ENCODE results near the gene ATP6V1D.

Gene ATP6V1D

GRCh38 chr14:67385120-67385519 lies 25.5 kb upstream of the ATP6V1D start:
- H3K36me3 ChIP-seq (ENCODE audit: low read length), result peaks cover 57% of the 10 kb centered on the region
- H2AFZ ChIP-seq (ENCODE audit: low read depth, low read length, severe bottlenecking), result no peak overlapping the region
- H3K4me3 ChIP-seq (ENCODE audit: insufficient read depth, low read length, poor library complexity, severe bottlenecking), result no peak overlapping the region
- H3K9ac ChIP-seq (ENCODE audit: low read length), result no peak overlapping the region
- TF ChIP-seq EZH2phosphoT487 (conservative IDR thresholded peaks at IDR 0.05; ENCODE audit: low read length) (no peak), CTCF (IDR thresholded peaks at IDR 0.05; ENCODE audit: insufficient read depth, low read length, poor library complexity, severe bottlenecking) (no peak)
- no peaks in the 10 kb centered on the region for H3K79me2 ChIP-seq (ENCODE audit: insufficient read depth, low read length)
- H3F3A ChIP-seq (ENCODE audit: insufficient read depth), result peaks cover 22% of the 10 kb centered on the region
- no peaks in the 10 kb centered on the region for H3K9me2 ChIP-seq (replicated peaks; ENCODE audit: insufficient read depth, low read length)
- H3K4me2 ChIP-seq (ENCODE audit: low read depth, low read length, poor library complexity, severe bottlenecking), result no peak overlapping the region
- no peak overlapping the region for H3K27ac ChIP-seq (ENCODE audit: low read depth, low read length)
- no peaks in the 10 kb centered on the region for H4K20me1 ChIP-seq (ENCODE audit: low read depth, low read length)
- no peaks in the 10 kb centered on the region for H3K9me3 ChIP-seq (ENCODE audit: insufficient read depth, low read length)
- no peaks in the 10 kb centered on the region for H3K27me3 ChIP-seq (ENCODE audit: low read length)

GRCh38 chr14:67377916-67378315 lies 18.3 kb upstream of the ATP6V1D start:
- no peaks in the 10 kb centered on the region for H3K9me3 ChIP-seq (ENCODE audit: insufficient read depth, low read length)
- TF ChIP-seq EZH2phosphoT487 (conservative IDR thresholded peaks at IDR 0.05; ENCODE audit: low read length) (no peak), CTCF (IDR thresholded peaks at IDR 0.05; ENCODE audit: insufficient read depth, low read length, poor library complexity, severe bottlenecking) (no peak)
- no peaks in the 10 kb centered on the region for H3K27me3 ChIP-seq (ENCODE audit: low read length)
- H3K36me3 ChIP-seq (ENCODE audit: low read length), result peaks cover 79% of the 10 kb centered on the region
- peaks cover 3% of the 10 kb centered on the region; the same call in 1 of the 2 replicates for H3K79me2 ChIP-seq (ENCODE audit: insufficient read depth, low read length)
- no peak overlapping the region for H2AFZ ChIP-seq (ENCODE audit: low read depth, low read length, severe bottlenecking)
- peaks cover 10% of the 10 kb centered on the region for H3F3A ChIP-seq (ENCODE audit: insufficient read depth)
- no peaks in the 10 kb centered on the region for H3K9me2 ChIP-seq (replicated peaks; ENCODE audit: insufficient read depth, low read length)
- H3K4me3 ChIP-seq (ENCODE audit: insufficient read depth, low read length, poor library complexity, severe bottlenecking), result no peak overlapping the region
- H4K20me1 ChIP-seq (ENCODE audit: low read depth, low read length), result peaks cover 6% of the 10 kb centered on the region; the same call in 1 of the 2 replicates
- no peak overlapping the region for H3K4me2 ChIP-seq (ENCODE audit: low read depth, low read length, poor library complexity, severe bottlenecking)
- no peak overlapping the region for H3K9ac ChIP-seq (ENCODE audit: low read length)
- no peak overlapping the region for H3K27ac ChIP-seq (ENCODE audit: low read depth, low read length)

- H3K4me2 ChIP-seq (ENCODE audit: low read depth, low read length, poor library complexity, severe bottlenecking), result no peak overlapping the region
- peaks cover 41% of the 10 kb centered on the region for H3K79me2 ChIP-seq (ENCODE audit: insufficient read depth, low read length)
- no peaks in the 10 kb centered on the region for H3K27me3 ChIP-seq (ENCODE audit: low read length)
- TF ChIP-seq CTCF (IDR thresholded peaks at IDR 0.05; ENCODE audit: insufficient read depth, low read length, poor library complexity, severe bottlenecking), result no peak
- no peak for TF ChIP-seq EZH2phosphoT487 (conservative IDR thresholded peaks at IDR 0.05; ENCODE audit: low read length)
- peaks cover 6% of the 10 kb centered on the region; the same call in 1 of the 2 replicates for H4K20me1 ChIP-seq (ENCODE audit: low read depth, low read length)
- peaks cover 58% of the 10 kb centered on the region for H3K36me3 ChIP-seq (ENCODE audit: low read length)
- H3K9ac ChIP-seq (ENCODE audit: low read length), result no peak overlapping the region
- no peak overlapping the region for H3K27ac ChIP-seq (ENCODE audit: low read depth, low read length)
- H3F3A ChIP-seq (ENCODE audit: insufficient read depth), result no peaks in the 10 kb centered on the region
- no peak overlapping the region for H2AFZ ChIP-seq (ENCODE audit: low read depth, low read length, severe bottlenecking)
- H3K9me3 ChIP-seq (ENCODE audit: insufficient read depth, low read length), result no peaks in the 10 kb centered on the region
- H3K9me2 ChIP-seq (replicated peaks; ENCODE audit: insufficient read depth, low read length), result no peaks in the 10 kb centered on the region
- H3K4me3 ChIP-seq (ENCODE audit: insufficient read depth, low read length, poor library complexity, severe bottlenecking), result no peak overlapping the region
Measured at GRCh38 chr14:67373347-67373746, 13.7 kb upstream of the ATP6V1D start.
